Chondrocyte (in vitro differentiated cells): ENCODE results near the gene RUBCN. TPM values are rescaled to one million over a fixed set of nuclear protein-coding genes. Genes with fewer than 3 reads are reported as not detected.
"Not testable (repeated sequence)": the region's sequence is repeated elsewhere in the genome, so short reads cannot be mapped to it uniquely, and the experiment has no call there.

Source experiments
- DNase-seq: peaks from one replicate; pipeline ENCODE4 v3.0.0; 2021; ENCODE audit warnings: mixed read lengths, low spot score
- H3K27ac Mint-ChIP-seq: one replicate; pipeline ENCODE4 v1.8.0; 2021; ENCODE audit warnings: mild to moderate bottlenecking, moderate library complexity, mixed read lengths; ENCODE audit not compliant: unreplicated experiment
- H3K27me3 Mint-ChIP-seq: 2 replicates; pipeline ENCODE4 v1.8.0; 2021; ENCODE audit warnings: low read depth, mixed read lengths
- H3K36me3 Mint-ChIP-seq: 2 replicates; pipeline ENCODE4 v1.8.0; 2021; ENCODE audit warnings: low read depth, mixed read lengths
- H3K4me1 Mint-ChIP-seq: 2 replicates; pipeline ENCODE4 v1.8.0; 2021; ENCODE audit warnings: low read depth, mild to moderate bottlenecking, mixed read lengths
- H3K4me3 Mint-ChIP-seq: one replicate; pipeline ENCODE4 v1.8.0; 2021; ENCODE audit warnings: mild to moderate bottlenecking, moderate library complexity, mixed read lengths; ENCODE audit not compliant: unreplicated experiment
- H3K9me3 Mint-ChIP-seq: 2 replicates; pipeline ENCODE4 v1.8.0; 2021; ENCODE audit warnings: low read depth, mixed read lengths
- total RNA-seq: library from RNA; stranded (reverse); gene quantifications from 3 replicates; pipeline ENCODE4 v1.2.1, GENCODE V29; 2021
- TF ChIP-seq, protein P1 (sequence below): fragments of 200-600 bp; sonication (generic); IDR thresholded peaks from 2 replicates; pipeline ENCODE4 v1.5.0; 2021; ENCODE audit warnings: antibody characterized with exemption, mild to moderate bottlenecking, moderate library complexity

The RUBCN gene
- total RNA-seq, 1 donor from 2014 or later, result 31.2 TPM

DNA sequence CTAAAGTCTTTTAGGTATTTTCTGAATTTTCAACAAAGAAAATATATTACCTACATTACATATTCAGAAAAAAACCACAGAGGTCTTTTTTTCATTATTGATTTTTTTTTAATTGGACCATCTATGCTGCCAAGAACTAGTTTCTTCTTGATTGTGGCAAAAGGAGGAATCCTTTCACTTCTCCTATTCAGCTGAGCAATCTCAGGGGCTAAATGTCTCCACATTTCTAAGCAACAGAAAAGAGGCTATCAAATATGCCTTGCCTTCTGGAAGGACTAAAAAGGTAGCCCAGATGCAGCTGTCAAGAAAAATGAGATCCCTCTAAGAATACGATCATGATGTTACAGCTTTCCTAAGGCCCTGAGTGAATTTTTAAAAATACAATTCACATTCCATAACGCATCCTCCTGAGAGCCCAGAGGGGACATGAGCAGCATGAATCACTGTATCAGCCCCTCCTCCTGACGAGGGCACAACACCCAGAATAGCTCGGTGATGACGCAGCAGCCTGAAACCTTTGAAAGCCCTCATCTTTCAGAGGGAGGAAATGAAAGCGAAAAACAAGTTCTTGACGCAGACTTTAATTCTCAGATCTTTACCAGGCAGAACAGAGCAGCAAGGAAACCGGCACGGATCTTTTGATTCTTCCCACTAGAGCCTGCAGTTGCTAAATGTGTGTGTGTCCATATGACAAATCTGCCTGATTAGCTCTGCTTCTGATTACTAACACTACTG lies 24.6 kb downstream of the RUBCN start:
- H3K4me3 Mint-ChIP-seq, result peak overlapping the region; percentile 66
- TF ChIP-seq, protein P1, sequence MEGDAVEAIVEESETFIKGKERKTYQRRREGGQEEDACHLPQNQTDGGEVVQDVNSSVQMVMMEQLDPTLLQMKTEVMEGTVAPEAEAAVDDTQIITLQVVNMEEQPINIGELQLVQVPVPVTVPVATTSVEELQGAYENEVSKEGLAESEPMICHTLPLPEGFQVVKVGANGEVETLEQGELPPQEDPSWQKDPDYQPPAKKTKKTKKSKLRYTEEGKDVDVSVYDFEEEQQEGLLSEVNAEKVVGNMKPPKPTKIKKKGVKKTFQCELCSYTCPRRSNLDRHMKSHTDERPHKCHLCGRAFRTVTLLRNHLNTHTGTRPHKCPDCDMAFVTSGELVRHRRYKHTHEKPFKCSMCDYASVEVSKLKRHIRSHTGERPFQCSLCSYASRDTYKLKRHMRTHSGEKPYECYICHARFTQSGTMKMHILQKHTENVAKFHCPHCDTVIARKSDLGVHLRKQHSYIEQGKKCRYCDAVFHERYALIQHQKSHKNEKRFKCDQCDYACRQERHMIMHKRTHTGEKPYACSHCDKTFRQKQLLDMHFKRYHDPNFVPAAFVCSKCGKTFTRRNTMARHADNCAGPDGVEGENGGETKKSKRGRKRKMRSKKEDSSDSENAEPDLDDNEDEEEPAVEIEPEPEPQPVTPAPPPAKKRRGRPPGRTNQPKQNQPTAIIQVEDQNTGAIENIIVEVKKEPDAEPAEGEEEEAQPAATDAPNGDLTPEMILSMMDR, result no peak
- peaks cover 35% of the 10 kb centered on the region for H3K4me1 Mint-ChIP-seq
- H3K27me3 Mint-ChIP-seq, result no peaks in the 10 kb centered on the region
- peak overlapping the region; percentile 97 for H3K27ac Mint-ChIP-seq
- H3K9me3 Mint-ChIP-seq, result no peaks in the 10 kb centered on the region
- H3K36me3 Mint-ChIP-seq, result peaks cover 5% of the 10 kb centered on the region
- no peak for DNase-seq

- not testable (repeated sequence) for H3K27me3 Mint-ChIP-seq, H3K4me3 Mint-ChIP-seq, H3K36me3 Mint-ChIP-seq, H3K9me3 Mint-ChIP-seq, DNase-seq
- H3K4me1 Mint-ChIP-seq, result peaks cover 35% of the 10 kb centered on the region
- H3K27ac Mint-ChIP-seq, result peak overlapping the region; percentile 36
Measured at GRCh38 chr3:197710965-197711364, 25.7 kb downstream of the RUBCN start.

DNA sequence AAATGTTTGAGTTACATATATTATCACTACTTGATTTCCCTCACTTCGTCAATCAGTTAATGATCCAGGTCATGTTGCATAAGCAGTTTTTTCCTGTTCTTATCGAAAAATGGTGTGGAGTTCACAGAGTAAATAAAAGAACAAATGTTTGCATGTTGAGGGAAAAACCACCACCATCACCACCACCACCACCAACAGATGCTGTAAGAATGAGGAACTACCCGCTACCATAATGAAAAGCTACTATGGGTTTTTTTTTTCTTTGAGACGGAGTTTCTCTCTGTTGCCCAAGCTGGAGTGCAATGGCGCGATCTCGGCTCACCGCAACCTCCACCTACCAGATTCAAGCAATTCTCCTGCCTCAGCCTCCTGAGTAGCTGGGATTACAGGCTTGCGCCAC lies 27.6 kb downstream of the RUBCN start:
- TF ChIP-seq, protein P1, result no peak
- Mint-ChIP-seq H3K27ac (no peak overlapping the region), H3K36me3 (peaks cover 10% of the 10 kb centered on the region), H3K4me3 (no peak overlapping the region), H3K4me1 (peaks cover 28% of the 10 kb centered on the region), H3K27me3 (no peaks in the 10 kb centered on the region), H3K9me3 (no peaks in the 10 kb centered on the region)
- DNase-seq, result no peak

DNA sequence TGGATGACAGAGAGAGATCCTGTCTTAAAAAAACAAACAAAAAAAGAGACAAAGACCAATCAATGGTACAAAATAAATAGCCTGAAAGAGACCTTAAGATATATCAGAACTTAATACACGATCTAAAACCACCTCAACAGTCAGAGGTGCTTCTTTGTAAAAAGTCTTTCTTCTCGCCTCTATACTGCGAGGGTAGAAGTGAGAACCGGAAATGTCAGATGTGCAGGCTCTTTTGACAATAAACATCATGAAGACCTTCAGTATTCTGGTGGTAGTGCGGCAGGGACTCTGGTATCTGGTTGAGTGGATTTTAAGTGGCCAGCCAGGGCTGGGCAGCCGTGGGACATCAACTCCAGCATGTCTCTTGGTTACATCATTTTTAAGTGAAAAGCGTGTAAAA lies 30.0 kb downstream of the RUBCN start:
- Mint-ChIP-seq H3K27ac (no peak overlapping the region), H3K9me3 (no peaks in the 10 kb centered on the region)

GRCh38 chr3:197701841-197702240 lies 34.9 kb downstream of the RUBCN start:
- Mint-ChIP-seq H3K4me3 (no peak overlapping the region), H3K4me1 (no peaks in the 10 kb centered on the region), H3K9me3 (peaks cover 3% of the 10 kb centered on the region), H3K27me3 (no peaks in the 10 kb centered on the region), H3K36me3 (peaks cover 42% of the 10 kb centered on the region), H3K27ac (no peak overlapping the region)
- TF ChIP-seq, protein P1, result no peak
- no peak for DNase-seq

More for the DNA sequence above, 30.0 kb downstream of the RUBCN start:
- H3K4me3 Mint-ChIP-seq, result no peak overlapping the region
- peaks cover 17% of the 10 kb centered on the region for H3K36me3 Mint-ChIP-seq
- H3K27me3 Mint-ChIP-seq, result no peaks in the 10 kb centered on the region
- peaks cover 4% of the 10 kb centered on the region for H3K4me1 Mint-ChIP-seq
- TF ChIP-seq, protein P1, result no peak
- no peak for DNase-seq

DNA sequence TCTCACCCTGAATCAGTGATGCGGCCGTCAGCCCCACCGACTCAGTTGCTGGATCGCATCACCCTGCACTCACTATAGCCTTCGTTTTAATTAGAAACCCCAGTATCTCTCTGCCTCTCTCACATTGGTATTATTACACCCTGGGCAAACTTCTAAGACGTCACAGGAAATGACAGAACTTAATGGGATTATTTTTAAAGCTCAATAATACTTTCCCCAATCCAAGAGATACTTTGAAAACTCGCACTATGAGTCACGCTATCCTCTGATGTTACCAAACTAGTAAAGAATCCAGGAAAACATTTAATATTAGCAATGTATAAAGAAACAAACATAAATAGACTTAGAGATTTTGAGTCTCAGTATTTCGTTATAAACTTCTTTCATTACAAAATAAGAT lies 36.6 kb downstream of the RUBCN start:
- H3K4me3 Mint-ChIP-seq, result no peak overlapping the region
- DNase-seq, result no peak
- no peak overlapping the region for H3K27ac Mint-ChIP-seq
- peaks cover 3% of the 10 kb centered on the region for H3K9me3 Mint-ChIP-seq
- no peaks in the 10 kb centered on the region for H3K4me1 Mint-ChIP-seq
- TF ChIP-seq, protein P1, result no peak
- no peaks in the 10 kb centered on the region for H3K27me3 Mint-ChIP-seq
- H3K36me3 Mint-ChIP-seq, result peaks cover 50% of the 10 kb centered on the region
